GM06990 (cell line): ENCODE measurements around the gene IFTAP.

Source experiments
- DNase-seq: peaks from one replicate; pipeline ENCODE4 v3.0.0-alpha.2; 2011; ENCODE audit not compliant: insufficient read length; ENCODE audit errors: extremely low read depth
- H3K27me3 ChIP-seq: replicated peaks from 2 replicates; pipeline ENCODE4 v1.6.0; 2011; ENCODE audit warnings: low read length; ENCODE audit not compliant: control insufficient read depth, insufficient read depth
- H3K36me3 ChIP-seq: 2 replicates; pipeline ENCODE4 v1.5.1; 2011; ENCODE audit warnings: low read length; ENCODE audit not compliant: control insufficient read depth, insufficient read depth
- H3K4me3 ChIP-seq: replicated peaks from 2 replicates; pipeline ENCODE4 v1.5.1; 2011; ENCODE audit warnings: low read depth, mild to moderate bottlenecking, control low read depth, low read length
- TF ChIP-seq, protein P1 (sequence below): IDR thresholded peaks from 2 replicates; pipeline ENCODE4 v1.5.1; 2011; ENCODE audit warnings: low read length, control low read depth, mild to moderate bottlenecking, inconsistent platforms; ENCODE audit not compliant: insufficient read depth, poor library complexity, severe bottlenecking

IFTAP gene

DNA sequence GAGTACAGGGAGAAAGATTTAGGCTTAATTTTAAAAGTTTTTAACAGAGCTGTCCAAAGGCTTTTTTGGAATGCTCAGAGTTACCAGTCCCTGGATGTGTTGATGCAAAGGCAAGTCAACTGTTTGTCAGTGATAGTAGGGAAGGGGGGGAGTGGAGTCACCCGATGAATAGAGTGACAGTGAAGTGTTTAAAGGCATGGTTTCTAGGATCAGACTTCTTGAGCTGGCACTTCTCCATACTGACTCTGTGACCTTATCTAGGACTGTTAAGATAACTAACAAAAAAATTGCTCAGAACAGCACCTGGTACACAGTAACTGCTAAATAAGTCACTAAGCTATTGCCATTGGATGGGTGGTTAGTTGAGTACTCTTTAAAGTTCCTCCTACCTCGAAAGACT is 15.1 kb downstream of the IFTAP start:
- no peaks in the 10 kb centered on the region for H3K27me3 ChIP-seq
- TF ChIP-seq, protein P1, sequence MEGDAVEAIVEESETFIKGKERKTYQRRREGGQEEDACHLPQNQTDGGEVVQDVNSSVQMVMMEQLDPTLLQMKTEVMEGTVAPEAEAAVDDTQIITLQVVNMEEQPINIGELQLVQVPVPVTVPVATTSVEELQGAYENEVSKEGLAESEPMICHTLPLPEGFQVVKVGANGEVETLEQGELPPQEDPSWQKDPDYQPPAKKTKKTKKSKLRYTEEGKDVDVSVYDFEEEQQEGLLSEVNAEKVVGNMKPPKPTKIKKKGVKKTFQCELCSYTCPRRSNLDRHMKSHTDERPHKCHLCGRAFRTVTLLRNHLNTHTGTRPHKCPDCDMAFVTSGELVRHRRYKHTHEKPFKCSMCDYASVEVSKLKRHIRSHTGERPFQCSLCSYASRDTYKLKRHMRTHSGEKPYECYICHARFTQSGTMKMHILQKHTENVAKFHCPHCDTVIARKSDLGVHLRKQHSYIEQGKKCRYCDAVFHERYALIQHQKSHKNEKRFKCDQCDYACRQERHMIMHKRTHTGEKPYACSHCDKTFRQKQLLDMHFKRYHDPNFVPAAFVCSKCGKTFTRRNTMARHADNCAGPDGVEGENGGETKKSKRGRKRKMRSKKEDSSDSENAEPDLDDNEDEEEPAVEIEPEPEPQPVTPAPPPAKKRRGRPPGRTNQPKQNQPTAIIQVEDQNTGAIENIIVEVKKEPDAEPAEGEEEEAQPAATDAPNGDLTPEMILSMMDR, result no peak

DNA sequence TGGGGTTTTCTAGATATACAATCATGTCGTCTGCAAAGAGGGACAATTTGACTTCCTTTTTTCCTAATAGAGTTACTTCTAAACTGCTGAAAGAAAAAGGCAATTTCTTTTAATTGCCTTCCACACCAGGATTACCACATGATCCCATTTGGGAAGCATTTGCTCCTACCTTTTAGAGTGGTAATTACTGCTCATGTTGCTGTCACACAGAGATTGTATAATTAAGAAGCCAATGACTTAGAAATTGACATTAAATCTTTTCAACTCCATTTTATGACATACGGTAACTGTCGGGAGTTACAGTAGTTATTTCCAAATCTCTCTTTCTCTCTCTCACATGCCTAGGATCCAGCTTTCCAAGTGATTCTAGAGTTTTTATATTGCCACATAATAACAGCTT is 21.5 kb downstream of the IFTAP start:
- DNase-seq, result no peak

More for the DNA sequence above, 15.1 kb downstream of the IFTAP start:
- no peak for DNase-seq
- Histone ChIP-seq H3K36me3 (no peaks in the 10 kb centered on the region), H3K4me3 (no peak overlapping the region)

GRCh38 chr11:36617543-36618362 is 23.5 kb downstream of the IFTAP start:
- no peak for DNase-seq
- H3K36me3 ChIP-seq, result no peaks in the 10 kb centered on the region
- TF ChIP-seq, protein P1, result no peak

More for the DNA sequence above, 21.5 kb downstream of the IFTAP start:
- H3K27me3 ChIP-seq, result no peaks in the 10 kb centered on the region
- no peak overlapping the region for H3K4me3 ChIP-seq
- H3K36me3 ChIP-seq, result no peaks in the 10 kb centered on the region
- TF ChIP-seq, protein P1, result no peak

GRCh38 chr11:36618363-36619047 is 24.2 kb downstream of the IFTAP start:
- TF ChIP-seq, protein P1, result no peak
- Histone ChIP-seq H3K4me3 (no peak overlapping the region), H3K27me3 (no peaks in the 10 kb centered on the region), H3K36me3 (no peaks in the 10 kb centered on the region)
- no peak for DNase-seq

More at GRCh38 chr11:36617543-36618362, 23.5 kb downstream of the IFTAP start:
- no peak overlapping the region for H3K4me3 ChIP-seq
- no peaks in the 10 kb centered on the region for H3K27me3 ChIP-seq

DNA sequence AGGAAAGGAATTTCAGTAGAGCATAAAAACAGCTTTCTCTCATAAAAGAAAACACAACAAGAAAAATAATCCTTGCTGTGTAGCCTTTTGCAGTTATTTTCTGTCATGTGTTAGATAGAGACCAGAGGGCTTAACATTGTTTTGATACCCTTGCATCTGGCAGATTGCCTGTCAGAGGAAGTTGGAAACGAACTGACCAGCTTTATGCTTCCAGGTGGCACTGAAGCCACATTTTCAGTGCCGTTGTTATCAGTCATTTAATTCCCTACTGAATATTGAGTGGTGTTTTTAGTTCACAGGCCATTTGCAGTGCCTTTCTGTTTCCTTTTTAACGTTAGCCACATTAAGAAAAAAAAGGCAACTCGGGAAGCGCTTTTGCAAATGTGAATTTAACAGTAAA is 25.2 kb downstream of the IFTAP start:
- no peaks in the 10 kb centered on the region for H3K27me3 ChIP-seq
- no peak overlapping the region for H3K4me3 ChIP-seq
- TF ChIP-seq, protein P1, result no peak
- H3K36me3 ChIP-seq, result no peaks in the 10 kb centered on the region
- DNase-seq, result no peak
